HG03378 (cell line): ENCODE data around the gene SLIT3.
"Not testable (repeated sequence)": the region's sequence is repeated elsewhere in the genome, so short reads cannot be mapped to it uniquely, and the experiment has no call there.

Experiments used
- ATAC-seq: cut with Tn5 transposase; IDR thresholded peaks from one replicate; pipeline ENCODE4 v1.9.1; 2021; ENCODE audit warnings: mild to moderate bottlenecking, moderate library complexity; ENCODE audit not compliant: unreplicated experiment

SLIT3 gene

GRCh38 chr5:169150108-169150507, 150.8 kb downstream of the SLIT3 start:
- ATAC-seq, result no peak

- no peak for ATAC-seq
Measured at GRCh38 chr5:169149317-169149716, 151.6 kb downstream of the SLIT3 start.

- ATAC-seq, result no peak
Measured at GRCh38 chr5:169148138-169148740, 152.7 kb downstream of the SLIT3 start.

GRCh38 chr5:169147534-169147933, 153.4 kb downstream of the SLIT3 start:
- no peak for ATAC-seq

GRCh38 chr5:169146158-169146557, 154.8 kb downstream of the SLIT3 start:
- no peak for ATAC-seq

- ATAC-seq, result no peak
Measured at GRCh38 chr5:169142264-169142970, 158.5 kb downstream of the SLIT3 start.

GRCh38 chr5:169140215-169140614, 160.7 kb downstream of the SLIT3 start:
- not testable (repeated sequence) for ATAC-seq

- no peak for ATAC-seq
Measured at GRCh38 chr5:169139480-169140050, 161.4 kb downstream of the SLIT3 start.

GRCh38 chr5:169133531-169133930, 167.4 kb downstream of the SLIT3 start:
- ATAC-seq, result no peak

- no peak for ATAC-seq
Measured at GRCh38 chr5:169132302-169132660, 168.7 kb downstream of the SLIT3 start.

GRCh38 chr5:169131616-169132301, 169.2 kb downstream of the SLIT3 start:
- ATAC-seq, result no peak

- no peak for ATAC-seq
Measured at GRCh38 chr5:169128679-169129078, 172.3 kb downstream of the SLIT3 start.

GRCh38 chr5:169127431-169127830, 173.5 kb downstream of the SLIT3 start:
- ATAC-seq, result no peak

GRCh38 chr5:169126481-169127021, 174.4 kb downstream of the SLIT3 start:
- no peak for ATAC-seq

GRCh38 chr5:169125571-169125970, 175.4 kb downstream of the SLIT3 start:
- no peak for ATAC-seq

- ATAC-seq, result no peak
Measured at GRCh38 chr5:169122951-169123350, 178.0 kb downstream of the SLIT3 start.

GRCh38 chr5:169121630-169122420, 179.1 kb downstream of the SLIT3 start:
- no peak for ATAC-seq

- no peak for ATAC-seq
Measured at GRCh38 chr5:169119288-169120048, 181.5 kb downstream of the SLIT3 start.

- ATAC-seq, result no peak
Measured at GRCh38 chr5:169116961-169117461, 183.9 kb downstream of the SLIT3 start.
